Measurements from ENCODE around the gene CCNF.
A peak's percentile ranks its signal among the peaks of the same experiment; 100 is the strongest.
"Not testable (repeated sequence)": the region's sequence is repeated elsewhere in the genome, so short reads cannot be mapped to it uniquely, and the experiment has no call there.

Gene CCNF

GRCh38 chr16:2422123-2422867 is 7.0 kb upstream of the CCNF start:
- Mint-ChIP-seq H3K36me3 (ENCODE audit: insufficient read depth) (no peaks in the 10 kb centered on the region), H3K9me3 (no peaks in the 10 kb centered on the region), H3K27me3 (no peaks in the 10 kb centered on the region), H3K27ac (no peak overlapping the region), H3K4me3 (no peak overlapping the region), H3K4me1 (ENCODE audit: low read depth in 2 of 2) (peaks cover 8 to 12% of the 10 kb centered on the region in 2 donors)
- ATAC-seq (replicated peaks) = peak; percentile 83
- peak; percentile 13 to 33 (median 14) for DNase-seq

- peaks cover 15 to 20% of the 10 kb centered on the region in 2 donors for H3K4me1 Mint-ChIP-seq (ENCODE audit: low read depth in 2 of 2)
- H3K27ac Mint-ChIP-seq = no peak overlapping the region
- no peak for ATAC-seq (replicated peaks)
- H3K4me3 Mint-ChIP-seq = no peak overlapping the region
- no peaks in the 10 kb centered on the region for H3K27me3 Mint-ChIP-seq
- DNase-seq = no peak
- no peaks in the 10 kb centered on the region for H3K9me3 Mint-ChIP-seq
- H3K36me3 Mint-ChIP-seq (ENCODE audit: insufficient read depth) = peaks cover 5% of the 10 kb centered on the region
Measured at GRCh38 chr16:2424061-2425007, 4.9 kb upstream of the CCNF start.

GRCh38 chr16:2425008-2425518 is 4.2 kb upstream of the CCNF start:
- peaks cover 18 to 23% of the 10 kb centered on the region in 2 donors for H3K4me1 Mint-ChIP-seq (ENCODE audit: low read depth in 2 of 2)
- no peaks in the 10 kb centered on the region for H3K27me3 Mint-ChIP-seq
- H3K4me3 Mint-ChIP-seq = no peak overlapping the region
- no peaks in the 10 kb centered on the region for H3K9me3 Mint-ChIP-seq
- DNase-seq = no peak
- H3K36me3 Mint-ChIP-seq (ENCODE audit: insufficient read depth) = peaks cover 8% of the 10 kb centered on the region
- ATAC-seq (replicated peaks) = no peak
- H3K27ac Mint-ChIP-seq = no peak overlapping the region

GRCh38 chr16:2425825-2426430 is 3.3 kb upstream of the CCNF start:
- no peak overlapping the region for H3K4me3 Mint-ChIP-seq
- H3K4me1 Mint-ChIP-seq (ENCODE audit: low read depth in 2 of 2) = peaks cover 27% of the 10 kb centered on the region in 2 donors
- no peaks in the 10 kb centered on the region for H3K9me3 Mint-ChIP-seq
- peaks cover 9% of the 10 kb centered on the region for H3K36me3 Mint-ChIP-seq (ENCODE audit: insufficient read depth)
- no peak overlapping the region for H3K27ac Mint-ChIP-seq
- ATAC-seq (replicated peaks) (no peak), DNase-seq (no peak)
- H3K27me3 Mint-ChIP-seq = no peaks in the 10 kb centered on the region

GRCh38 chr16:2426941-2427361 is 2.3 kb upstream of the CCNF start:
- Mint-ChIP-seq H3K4me1 (ENCODE audit: low read depth in 2 of 2) (peaks cover 25 to 27% of the 10 kb centered on the region in 2 donors), H3K9me3 (no peaks in the 10 kb centered on the region), H3K4me3 (no peak overlapping the region), H3K27me3 (no peaks in the 10 kb centered on the region), H3K36me3 (ENCODE audit: insufficient read depth) (peaks cover 9% of the 10 kb centered on the region), H3K27ac (peak overlapping the region in 1 of 2 donors; percentile 53)
- no peak for DNase-seq
- no peak for ATAC-seq (replicated peaks)

- H3K27ac Mint-ChIP-seq = peak overlapping the region in 1 of 2 donors; percentile 53
- peaks cover 21 to 23% of the 10 kb centered on the region in 2 donors for H3K4me1 Mint-ChIP-seq (ENCODE audit: low read depth in 2 of 2)
- DNase-seq = no peak
- no peaks in the 10 kb centered on the region for H3K27me3 Mint-ChIP-seq
- H3K4me3 Mint-ChIP-seq = peak overlapping the region; percentile 81 to 88
- no peak for ATAC-seq (replicated peaks)
- H3K36me3 Mint-ChIP-seq (ENCODE audit: insufficient read depth) = peaks cover 10% of the 10 kb centered on the region
- H3K9me3 Mint-ChIP-seq = no peaks in the 10 kb centered on the region
Measured at GRCh38 chr16:2427526-2427925, 1.7 kb upstream of the CCNF start.

GRCh38 chr16:2428051-2428783 is 1.0 kb upstream of the CCNF start:
- DNase-seq (peak in 1 of 3 experiments; percentile 12), ATAC-seq (replicated peaks) (no peak)
- Mint-ChIP-seq H3K9me3 (no peaks in the 10 kb centered on the region), H3K27me3 (no peaks in the 10 kb centered on the region), H3K4me3 (peak overlapping the region; percentile 81 to 88), H3K36me3 (ENCODE audit: insufficient read depth) (peaks cover 11% of the 10 kb centered on the region), H3K4me1 (ENCODE audit: low read depth in 2 of 2) (peaks cover 18 to 22% of the 10 kb centered on the region in 2 donors), H3K27ac (peak overlapping the region; percentile 49 to 53)

GRCh38 chr16:2428784-2429033 is 538 bp upstream of the CCNF start:
- DNase-seq (no peak), ATAC-seq (replicated peaks) (peak; percentile 32)
- H3K36me3 Mint-ChIP-seq (ENCODE audit: insufficient read depth) = peaks cover 11% of the 10 kb centered on the region
- peaks cover 17 to 22% of the 10 kb centered on the region in 2 donors for H3K4me1 Mint-ChIP-seq (ENCODE audit: low read depth in 2 of 2)
- no peaks in the 10 kb centered on the region for H3K9me3 Mint-ChIP-seq
- H3K27ac Mint-ChIP-seq = peak overlapping the region; percentile 49 to 53
- no peaks in the 10 kb centered on the region for H3K27me3 Mint-ChIP-seq
- peak overlapping the region; percentile 81 to 88 for H3K4me3 Mint-ChIP-seq

GRCh38 chr16:2429771-2430663 is 770 bp downstream of the CCNF start:
- Mint-ChIP-seq H3K4me1 (ENCODE audit: low read depth in 2 of 2) (peaks cover 16 to 20% of the 10 kb centered on the region in 2 donors), H3K27ac (peak overlapping the region; percentile 63 to 72), H3K27me3 (no peaks in the 10 kb centered on the region), H3K4me3 (peak overlapping the region; percentile 75 to 81), H3K36me3 (ENCODE audit: insufficient read depth) (peaks cover 11% of the 10 kb centered on the region), H3K9me3 (no peaks in the 10 kb centered on the region)
- ATAC-seq (replicated peaks) = no peak
- DNase-seq = no peak

- no peak overlapping the region for H3K4me3 Mint-ChIP-seq
- H3K36me3 Mint-ChIP-seq (ENCODE audit: insufficient read depth) = peaks cover 11% of the 10 kb centered on the region
- DNase-seq (no peak), ATAC-seq (replicated peaks) (no peak)
- H3K9me3 Mint-ChIP-seq = no peaks in the 10 kb centered on the region
- H3K27ac Mint-ChIP-seq = no peak overlapping the region
- H3K27me3 Mint-ChIP-seq = no peaks in the 10 kb centered on the region
- peaks cover 16 to 19% of the 10 kb centered on the region in 2 donors for H3K4me1 Mint-ChIP-seq (ENCODE audit: low read depth in 2 of 2)
Measured at GRCh38 chr16:2432286-2432685, 3.0 kb downstream of the CCNF start.

- Mint-ChIP-seq H3K36me3 (ENCODE audit: insufficient read depth) (peaks cover 11% of the 10 kb centered on the region), H3K4me3 (no peak overlapping the region), H3K4me1 (ENCODE audit: low read depth in 2 of 2) (peaks cover 16 to 19% of the 10 kb centered on the region in 2 donors), H3K27ac (no peak overlapping the region), H3K27me3 (no peaks in the 10 kb centered on the region), H3K9me3 (no peaks in the 10 kb centered on the region)
- ATAC-seq (replicated peaks) (no peak), DNase-seq (no peak)
Measured at GRCh38 chr16:2432801-2433505, 3.7 kb downstream of the CCNF start.

GRCh38 chr16:2435236-2435635 is 6.0 kb downstream of the CCNF start:
- not testable (repeated sequence) for H3K27me3 Mint-ChIP-seq; DNase-seq; ATAC-seq (replicated peaks); H3K27ac Mint-ChIP-seq; H3K4me3 Mint-ChIP-seq; H3K36me3 Mint-ChIP-seq (ENCODE audit: insufficient read depth); H3K9me3 Mint-ChIP-seq
- H3K4me1 Mint-ChIP-seq (ENCODE audit: low read depth in 2 of 2) = peaks cover 12% of the 10 kb centered on the region in 2 donors

Measured in effector memory CD8-positive, alpha-beta T cell (primary cell).